Measurements from ENCODE around the gene CDH23.

GRCh38 chr10:71677261-71677660 is 280.5 kb downstream of the CDH23 start:
- TF ChIP-seq CTCF (IDR thresholded peaks at IDR 0.05): no peak
- no peak for TF ChIP-seq POLR2A (IDR thresholded peaks at IDR 0.05)
- TF ChIP-seq POLR2AphosphoS5 (IDR thresholded peaks at IDR 0.05): no peak
